ENCODE measurements around the gene RBPJL.

Gene RBPJL, protein sequence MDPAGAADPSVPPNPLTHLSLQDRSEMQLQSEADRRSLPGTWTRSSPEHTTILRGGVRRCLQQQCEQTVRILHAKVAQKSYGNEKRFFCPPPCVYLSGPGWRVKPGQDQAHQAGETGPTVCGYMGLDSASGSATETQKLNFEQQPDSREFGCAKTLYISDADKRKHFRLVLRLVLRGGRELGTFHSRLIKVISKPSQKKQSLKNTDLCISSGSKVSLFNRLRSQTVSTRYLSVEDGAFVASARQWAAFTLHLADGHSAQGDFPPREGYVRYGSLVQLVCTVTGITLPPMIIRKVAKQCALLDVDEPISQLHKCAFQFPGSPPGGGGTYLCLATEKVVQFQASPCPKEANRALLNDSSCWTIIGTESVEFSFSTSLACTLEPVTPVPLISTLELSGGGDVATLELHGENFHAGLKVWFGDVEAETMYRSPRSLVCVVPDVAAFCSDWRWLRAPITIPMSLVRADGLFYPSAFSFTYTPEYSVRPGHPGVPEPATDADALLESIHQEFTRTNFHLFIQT

GRCh38 chr20:45306431-45306982 lies at the start of gene RBPJL:
Gene RBPJL (plus strand): TSS chr20:45306840. CDS start chr20:45306923, 83 bp downstream.
- peak; percentile 9 for DNase-seq

DNA sequence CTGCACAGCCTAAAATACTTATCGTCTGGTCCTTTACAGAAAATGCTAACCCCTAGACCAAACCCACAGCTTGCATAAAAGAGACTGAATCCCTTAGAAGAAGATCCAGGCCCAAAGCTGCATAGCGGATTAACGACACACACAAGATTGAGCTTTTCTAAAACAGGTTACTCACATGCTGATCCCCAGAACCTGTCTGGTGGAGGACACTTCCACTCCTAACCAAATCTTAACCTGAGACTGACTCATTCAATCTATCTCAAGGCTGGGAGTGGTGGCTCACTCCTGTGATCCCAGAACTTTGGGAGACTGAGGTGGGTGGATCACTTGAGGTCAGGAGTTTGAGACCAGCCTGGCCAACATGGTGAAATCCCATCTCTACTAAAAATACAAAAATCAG lies 49.5 kb upstream of the RBPJL start:
- DNase-seq, result no peak

GRCh38 chr20:45257711-45258110 lies 48.9 kb upstream of the RBPJL start:
- no peak for DNase-seq

- DNase-seq, result no peak
These were observed 48.4 kb upstream of the RBPJL start for GRCh38 chr20:45258259-45258658.

DNA sequence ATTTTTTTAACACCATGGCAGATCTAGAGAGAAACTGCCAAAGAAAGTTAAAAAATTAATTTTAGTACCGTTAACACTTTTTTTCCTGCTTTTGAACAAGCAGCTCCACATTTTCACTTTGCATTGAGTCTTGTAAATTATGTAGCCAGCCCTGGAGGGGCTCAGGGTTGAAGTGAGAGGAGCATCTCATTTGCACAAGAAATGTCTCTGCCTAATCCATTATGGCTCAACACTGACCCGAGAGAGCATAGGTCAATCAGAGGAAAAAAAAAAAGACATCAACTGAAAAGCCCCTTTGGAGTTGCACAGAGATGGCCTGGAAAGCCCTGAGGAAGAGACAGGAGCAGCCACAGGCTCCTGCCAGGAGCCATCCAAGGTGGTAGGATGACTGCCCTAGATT lies 48.0 kb upstream of the RBPJL start:
- no peak for DNase-seq

DNA sequence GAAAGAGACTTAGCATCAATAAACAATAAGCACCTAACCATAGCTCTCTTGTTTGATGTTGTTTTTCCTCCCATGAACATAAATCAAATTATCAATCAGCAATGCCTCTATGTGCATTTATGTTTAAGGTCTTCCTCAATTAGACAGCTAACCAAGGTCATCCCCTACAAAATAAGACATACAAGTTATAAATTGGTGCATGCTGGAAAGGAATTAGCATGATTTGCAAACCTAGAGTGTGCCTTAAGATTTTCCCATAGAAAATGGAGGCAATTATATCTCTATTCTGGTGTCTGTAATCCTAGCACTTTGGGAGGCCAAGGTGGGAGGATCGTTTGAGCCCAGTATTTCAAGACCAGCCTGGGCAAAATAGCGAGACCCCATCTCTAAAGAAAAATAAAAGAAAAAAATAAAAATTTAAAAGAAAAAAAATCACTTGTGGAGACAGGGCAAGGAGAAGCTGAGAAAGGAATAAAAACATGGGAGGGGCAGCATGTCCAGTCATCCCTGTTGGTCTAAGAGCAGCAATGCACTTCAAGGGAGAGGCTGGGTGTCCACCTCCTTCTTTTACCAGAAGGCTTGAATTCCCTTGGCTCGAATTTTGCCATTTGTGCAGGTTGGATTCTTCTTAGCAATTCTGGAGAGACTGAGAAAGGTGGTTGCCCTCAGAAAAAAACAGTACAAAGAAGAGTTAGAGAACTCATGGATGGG lies 42.9 kb upstream of the RBPJL start:
- DNase-seq, result no peak

GRCh38 chr20:45266977-45267376 lies 39.7 kb upstream of the RBPJL start:
- no peak for DNase-seq

DNA sequence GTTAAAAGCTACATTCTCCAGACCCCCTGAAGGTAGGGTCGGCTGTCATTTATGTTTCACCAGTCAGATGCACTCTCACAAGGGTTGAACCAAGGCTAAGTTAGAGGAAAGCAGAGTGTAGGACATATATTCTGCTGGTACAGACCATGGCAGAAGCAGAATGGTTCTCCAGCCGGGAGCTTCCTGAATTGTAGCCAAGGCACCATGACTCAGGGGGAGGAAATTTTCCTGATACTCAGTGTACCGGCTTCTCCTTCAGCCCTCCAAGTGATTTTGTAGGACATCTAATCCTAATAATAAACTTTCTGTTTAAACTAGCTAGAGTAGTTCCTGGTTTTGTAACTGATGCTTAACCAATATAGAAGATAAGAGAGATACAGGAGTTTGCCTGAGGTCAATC lies 38.1 kb upstream of the RBPJL start:
- DNase-seq, result no peak

DNA sequence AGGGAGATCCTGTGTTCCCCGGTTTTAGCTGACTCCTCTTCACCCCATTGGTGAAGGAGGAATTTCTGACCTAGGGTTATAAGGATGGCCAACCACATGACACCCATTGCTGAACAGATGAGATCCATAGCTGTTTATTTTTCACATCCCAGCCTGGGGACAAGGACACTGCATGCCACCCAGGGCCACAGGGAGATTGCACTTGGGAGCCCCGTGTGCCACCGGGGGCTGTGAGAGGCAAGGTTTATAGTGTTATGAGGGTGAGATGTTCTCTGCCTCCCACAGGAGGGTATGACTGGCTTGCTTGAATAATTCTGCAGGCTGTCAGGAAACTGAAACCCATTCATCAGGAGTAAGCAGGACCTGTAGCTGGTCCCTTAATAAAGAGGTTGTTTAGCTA lies 37.6 kb upstream of the RBPJL start:
- DNase-seq, result no peak

- DNase-seq, result no peak
These were observed 36.8 kb upstream of the RBPJL start for GRCh38 chr20:45269754-45270270.

DNA sequence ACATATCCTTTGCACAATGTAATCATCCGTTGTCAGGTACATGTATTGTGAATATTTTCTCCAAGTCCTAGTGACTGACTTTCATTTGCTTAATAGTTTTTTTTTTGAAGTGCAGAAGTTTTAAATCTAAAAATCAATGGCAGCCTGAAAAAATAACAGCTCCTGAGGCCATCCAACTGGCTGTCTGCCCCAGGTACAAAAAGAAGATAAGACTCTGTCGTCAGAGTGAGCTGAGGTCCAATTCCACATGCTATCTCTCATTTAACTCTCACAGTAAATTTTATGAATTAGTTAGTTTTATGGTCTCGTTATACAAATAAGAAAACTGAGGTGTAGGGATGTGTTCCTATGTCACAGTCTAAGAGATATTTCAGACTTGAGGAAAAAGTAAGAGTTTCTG lies 31.3 kb upstream of the RBPJL start:
- no peak for DNase-seq

GRCh38 chr20:45279992-45280391 lies 26.6 kb upstream of the RBPJL start:
- DNase-seq, result no peak

DNA sequence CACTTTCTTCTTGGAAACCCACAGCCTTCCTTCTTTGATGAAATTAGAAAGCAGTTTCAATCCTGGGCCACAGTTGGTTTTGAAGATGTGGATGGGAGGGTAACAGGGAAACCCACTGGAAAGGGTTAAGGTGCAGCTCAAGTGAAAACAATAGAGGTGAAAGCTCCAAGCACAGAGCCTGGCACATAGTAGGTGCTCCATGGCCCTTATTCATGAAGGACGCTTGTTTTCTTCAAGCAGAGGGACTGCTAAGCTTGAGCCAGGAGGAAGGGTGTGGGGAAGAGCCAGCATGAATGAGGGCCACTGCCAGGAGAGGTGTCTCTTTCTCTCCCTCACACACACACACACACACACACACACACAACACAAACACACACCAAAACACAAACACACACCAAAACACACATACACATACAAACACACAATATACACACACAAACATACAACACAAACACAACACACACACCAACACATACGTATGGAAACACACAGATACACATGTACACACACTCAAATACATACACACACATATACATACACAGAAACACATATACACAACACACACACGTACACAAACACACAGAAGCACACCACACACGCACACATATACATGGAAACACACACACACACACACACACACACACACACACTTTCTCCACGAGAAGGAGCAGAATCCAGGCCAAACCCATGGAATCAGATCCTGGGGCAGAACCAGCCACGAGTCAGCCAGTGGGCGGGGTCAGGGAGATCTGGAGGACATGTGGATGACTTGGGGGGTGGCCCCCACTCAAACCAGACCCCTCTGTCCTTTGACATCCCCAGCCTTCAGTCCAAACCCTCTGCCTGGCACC lies 23.7 kb upstream of the RBPJL start:
- no peak for DNase-seq

GRCh38 chr20:45283551-45284057 lies 23.0 kb upstream of the RBPJL start:
- DNase-seq, result no peak

- DNase-seq, result no peak
These were observed 18.3 kb upstream of the RBPJL start for GRCh38 chr20:45288376-45288775.

DNA sequence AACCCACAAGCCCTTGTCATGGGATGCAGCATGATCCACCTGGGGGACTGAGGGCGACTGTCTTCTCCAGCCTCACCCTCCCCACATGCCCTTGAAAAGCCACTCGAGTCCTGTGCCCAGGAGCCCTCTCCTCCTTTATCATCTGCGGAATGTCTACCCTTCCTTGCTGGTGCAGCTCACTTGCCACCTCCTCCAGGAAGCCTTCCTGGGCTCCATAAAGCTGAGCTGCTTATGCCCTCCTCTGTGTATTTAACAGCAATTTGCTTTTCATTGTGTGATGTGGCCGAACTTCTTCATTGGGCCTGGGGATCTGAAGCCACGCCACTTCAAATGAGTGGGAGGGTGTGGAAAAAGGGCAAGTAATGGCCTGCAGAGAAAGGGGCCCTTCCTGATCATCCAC lies 17.8 kb upstream of the RBPJL start:
- DNase-seq, result no peak

DNA sequence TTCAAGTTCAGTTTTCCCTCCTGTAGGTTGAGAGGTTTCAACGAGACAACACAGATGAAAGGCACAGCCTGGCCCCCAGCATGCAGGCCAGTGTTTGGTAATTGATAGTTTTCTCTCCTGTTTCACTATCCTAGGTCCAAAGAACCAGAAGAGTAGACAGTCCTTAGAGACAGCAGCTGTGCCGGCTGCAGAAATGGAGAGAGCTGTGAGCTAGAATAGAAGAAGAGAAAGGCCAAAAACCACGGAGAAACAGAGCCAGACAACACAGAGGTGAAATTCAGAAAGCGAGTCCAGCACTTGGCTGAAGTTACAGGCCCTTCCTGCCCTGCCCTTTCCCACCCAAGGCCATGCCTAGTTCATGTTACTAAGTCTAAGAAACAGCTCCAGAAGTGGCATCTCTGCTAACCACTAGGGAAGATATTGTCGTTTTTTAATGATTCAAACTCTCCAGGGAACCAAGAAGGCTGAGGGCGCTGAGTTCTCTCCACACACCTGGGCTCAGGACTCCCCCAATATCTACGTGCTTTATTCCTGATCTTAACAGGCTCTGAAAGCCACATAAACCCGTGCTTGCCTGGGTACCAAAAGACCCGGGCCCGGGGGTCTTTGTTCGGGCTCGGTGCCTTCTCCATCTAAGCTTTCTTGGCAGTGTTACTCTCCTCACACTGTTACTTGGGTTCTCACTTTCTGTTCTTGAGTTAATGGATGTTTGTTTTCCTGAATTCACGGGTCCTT lies 16.5 kb upstream of the RBPJL start:
- DNase-seq, result no peak

- peak; percentile 49 for DNase-seq
These were observed 15.8 kb upstream of the RBPJL start for GRCh38 chr20:45290677-45291355.

- DNase-seq, result no peak
These were observed 15.1 kb upstream of the RBPJL start for GRCh38 chr20:45291526-45291925.

GRCh38 chr20:45292343-45292742 lies 14.3 kb upstream of the RBPJL start:
- DNase-seq, result no peak

Measured in activated effector memory CD4-positive, alpha-beta T cell treated with Interleukin-2 at 50 U/mL for 16 hours (primary cell).